Measurements from ENCODE around the gene HNF1B.

The HNF1B gene

DNA sequence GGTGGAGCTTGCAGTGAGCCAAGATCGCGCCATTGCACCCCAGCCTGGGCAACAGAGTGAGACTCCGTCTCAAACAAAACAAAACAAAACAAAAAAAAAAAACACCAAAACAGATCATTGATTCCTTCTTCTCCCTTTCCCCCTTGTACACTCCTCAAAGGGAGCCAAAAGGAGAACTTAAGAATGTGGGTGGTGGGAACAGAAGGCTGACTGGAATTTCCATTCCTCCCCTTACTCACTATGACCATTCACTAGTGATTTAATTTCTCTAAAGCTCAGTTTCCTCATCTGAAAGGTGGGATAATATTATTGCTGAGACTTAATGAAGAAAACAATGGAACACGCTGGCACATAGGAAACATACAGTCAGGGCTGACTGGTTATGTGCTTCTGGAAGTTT lies 17.1 kb upstream of the HNF1B start:
- no peak for DNase-seq (ENCODE audit: low read depth in 2 of 2, low spot score in 1 of 2)

DNA sequence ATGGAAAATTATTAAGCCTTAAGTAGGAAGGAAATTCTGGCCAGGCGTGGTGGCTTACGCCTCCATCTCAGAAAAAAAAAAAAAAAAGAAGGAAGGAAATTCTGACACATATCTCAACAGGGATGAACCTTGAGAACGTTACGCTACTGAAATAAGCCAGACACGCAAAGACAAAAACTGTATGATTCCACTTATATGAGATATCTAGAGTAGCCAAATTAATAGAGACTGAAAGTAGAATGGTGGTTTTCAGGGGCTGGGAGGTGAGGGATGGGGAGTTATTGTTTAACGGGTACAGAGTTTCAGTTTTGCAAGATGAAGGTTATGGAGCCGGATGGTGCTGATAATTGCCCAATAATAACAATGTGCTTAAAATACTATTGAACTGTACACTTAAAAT lies 16.2 kb upstream of the HNF1B start:
- no peak for DNase-seq (ENCODE audit: low read depth in 2 of 2, low spot score in 1 of 2)

DNA sequence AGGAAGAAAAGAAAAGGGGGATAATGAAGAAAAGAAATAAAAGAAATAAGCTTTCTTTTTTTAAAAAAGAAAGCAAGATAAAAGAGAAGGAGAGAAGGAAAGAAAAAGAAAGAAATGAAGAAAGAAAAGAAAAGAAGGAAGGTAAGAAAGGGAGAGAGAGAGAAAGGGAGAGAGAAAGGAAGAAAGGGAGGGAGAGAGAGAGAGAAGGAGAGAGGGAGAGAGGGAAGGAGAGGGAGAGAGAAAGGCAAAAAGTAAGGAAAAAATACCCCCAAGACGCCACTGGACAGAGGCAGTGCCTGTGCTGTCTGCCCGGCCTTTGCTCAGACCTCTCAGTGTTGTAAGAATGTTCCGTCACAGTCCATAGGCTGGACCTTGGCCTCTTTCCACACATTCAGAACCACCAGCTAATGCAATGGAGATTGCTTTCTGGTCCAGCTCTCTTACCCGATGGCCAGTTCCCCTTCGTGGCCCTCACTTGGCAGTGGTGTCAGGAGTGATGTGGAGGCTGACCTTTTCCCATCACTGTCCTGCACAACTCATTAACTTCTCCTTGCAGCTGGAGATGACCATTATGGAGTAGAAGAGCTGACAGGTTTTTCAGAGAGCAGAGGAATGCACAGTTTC lies 14.3 kb upstream of the HNF1B start:
- DNase-seq (ENCODE audit: low read depth in 2 of 2, low spot score in 1 of 2): no peak

DNA sequence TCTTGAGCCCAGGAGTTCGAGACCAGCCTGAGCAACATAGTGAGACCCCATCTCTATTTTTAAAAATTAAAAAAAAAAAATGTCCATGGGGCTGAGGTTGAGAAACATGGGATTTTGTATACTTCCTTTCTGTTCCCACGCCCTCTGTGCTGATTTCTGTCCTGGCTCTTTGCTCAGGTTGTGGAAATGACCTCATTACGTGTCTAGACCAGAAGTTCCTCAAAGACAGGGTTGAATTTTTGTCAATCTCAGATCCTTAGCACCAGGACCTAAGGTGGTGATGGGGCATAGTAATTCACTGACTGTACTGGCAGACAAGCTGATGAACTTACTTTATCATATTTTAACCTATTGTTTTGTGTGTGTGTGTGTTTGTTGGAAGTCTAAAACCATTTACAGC lies 11.2 kb upstream of the HNF1B start:
- no peak for DNase-seq (ENCODE audit: low read depth in 2 of 2, low spot score in 1 of 2)

DNA sequence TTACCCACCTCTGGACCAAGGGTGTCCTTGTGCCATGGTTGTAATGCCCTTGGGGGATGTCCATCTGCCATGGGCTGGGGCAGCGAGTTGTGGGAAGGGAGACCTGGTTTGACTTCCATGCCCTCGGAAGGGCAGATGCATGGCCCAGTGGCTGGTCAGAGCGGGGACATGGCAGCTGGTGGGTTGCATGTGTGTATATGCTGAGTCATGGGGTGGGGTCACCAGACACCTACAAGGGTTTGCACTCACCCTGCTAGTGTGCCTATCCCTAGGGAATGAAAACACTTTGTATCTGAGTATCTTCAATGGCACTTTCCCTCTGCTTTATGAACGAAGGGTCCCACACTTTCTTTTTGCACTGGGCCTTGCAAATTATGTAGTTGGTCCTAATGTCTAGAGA lies 10.6 kb upstream of the HNF1B start:
- DNase-seq (ENCODE audit: low read depth in 2 of 2, low spot score in 1 of 2): no peak

DNA sequence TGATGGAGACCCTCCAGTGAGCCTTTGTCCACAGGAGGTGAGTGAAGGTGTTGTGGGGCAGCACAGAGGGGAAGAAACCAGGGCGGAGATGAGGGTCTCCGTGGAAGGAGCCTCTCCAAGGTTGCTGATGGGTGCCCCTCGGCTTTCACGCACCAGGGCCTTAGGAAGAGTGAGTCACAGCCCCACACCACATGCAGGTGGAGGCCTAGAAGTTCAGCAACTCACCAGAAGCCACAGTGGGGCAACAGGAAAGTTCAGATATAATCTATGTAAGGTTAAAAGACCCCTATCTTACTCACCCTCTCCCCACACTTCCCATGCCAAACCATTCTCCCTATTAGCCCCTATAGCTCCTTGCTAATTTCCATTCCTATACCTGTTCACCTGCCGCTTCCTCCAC lies 9.5 kb upstream of the HNF1B start:
- DNase-seq (ENCODE audit: low read depth in 2 of 2, low spot score in 1 of 2): no peak

DNA sequence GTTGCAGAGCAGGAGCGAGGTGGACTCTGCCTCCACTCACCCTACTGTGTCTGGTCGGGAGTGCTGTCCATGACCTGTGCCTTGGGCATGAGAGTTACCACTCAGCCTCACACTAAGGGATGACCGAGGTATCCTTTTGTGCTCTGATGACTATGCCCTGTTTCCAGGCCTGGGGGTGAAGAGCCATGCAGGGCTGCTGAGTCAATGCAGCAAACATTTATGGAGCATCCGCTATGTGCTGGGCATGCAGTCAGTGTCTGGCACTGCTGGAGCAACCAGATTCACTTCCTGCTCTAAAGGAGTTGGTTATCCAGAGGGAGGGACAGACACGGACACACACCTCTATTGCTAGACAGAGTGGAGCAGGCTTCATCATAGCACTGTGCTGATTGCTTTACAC lies 7.6 kb upstream of the HNF1B start:
- DNase-seq (ENCODE audit: low read depth in 2 of 2, low spot score in 1 of 2): no peak

DNA sequence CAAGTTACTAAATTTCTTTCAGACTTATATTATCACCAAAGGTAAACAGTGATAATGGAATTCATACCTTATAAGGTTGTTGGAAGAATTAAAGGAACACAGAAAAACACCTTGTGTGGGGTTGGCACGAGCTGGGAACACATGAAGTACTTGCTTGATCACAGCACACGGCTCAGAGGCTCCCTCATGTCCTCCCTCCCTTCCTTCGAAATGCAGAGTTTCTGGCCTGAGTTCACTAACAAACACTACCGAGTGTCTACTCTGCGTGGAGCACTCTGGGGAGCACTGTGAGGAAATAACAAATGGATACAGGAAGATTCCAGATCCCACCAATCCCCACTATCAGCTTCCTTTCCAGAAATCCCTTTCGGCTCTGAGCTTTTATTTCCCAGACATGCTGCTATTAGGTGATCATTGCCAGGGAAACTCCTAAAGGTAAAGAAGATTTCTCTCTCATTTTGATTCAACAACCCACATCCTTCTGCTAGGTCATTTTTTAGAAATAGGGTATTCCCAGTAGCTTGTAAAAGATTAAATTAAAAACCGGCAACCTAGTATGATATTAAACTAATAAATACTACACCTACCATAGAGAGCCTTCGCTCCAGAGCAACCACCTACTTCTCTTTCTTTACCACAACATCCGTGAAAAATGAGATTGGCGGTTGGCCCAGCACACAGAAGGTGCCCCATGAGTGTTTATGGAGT lies 6.1 kb upstream of the HNF1B start:
- DNase-seq (ENCODE audit: low read depth in 2 of 2, low spot score in 1 of 2): no peak

DNA sequence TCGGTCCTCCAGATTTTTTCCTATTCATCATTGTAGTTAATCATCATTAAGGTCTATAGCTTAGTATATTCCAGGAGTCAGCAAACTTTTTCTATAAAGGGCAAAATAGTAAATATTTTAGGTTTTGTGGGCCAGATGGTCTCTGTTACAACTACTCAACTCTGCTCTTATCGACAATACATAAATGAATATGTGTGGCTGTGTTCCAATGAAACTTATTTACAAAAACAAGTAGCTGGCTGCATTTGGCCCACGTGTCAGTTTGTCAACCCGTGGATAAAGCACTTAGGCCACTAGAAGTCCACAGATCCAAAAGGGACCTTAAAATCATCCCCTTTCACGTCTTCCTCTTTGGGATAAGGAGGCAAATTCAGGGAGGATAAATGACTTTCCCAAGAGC lies 5.4 kb upstream of the HNF1B start:
- no peak for DNase-seq (ENCODE audit: low read depth in 2 of 2, low spot score in 1 of 2)

DNA sequence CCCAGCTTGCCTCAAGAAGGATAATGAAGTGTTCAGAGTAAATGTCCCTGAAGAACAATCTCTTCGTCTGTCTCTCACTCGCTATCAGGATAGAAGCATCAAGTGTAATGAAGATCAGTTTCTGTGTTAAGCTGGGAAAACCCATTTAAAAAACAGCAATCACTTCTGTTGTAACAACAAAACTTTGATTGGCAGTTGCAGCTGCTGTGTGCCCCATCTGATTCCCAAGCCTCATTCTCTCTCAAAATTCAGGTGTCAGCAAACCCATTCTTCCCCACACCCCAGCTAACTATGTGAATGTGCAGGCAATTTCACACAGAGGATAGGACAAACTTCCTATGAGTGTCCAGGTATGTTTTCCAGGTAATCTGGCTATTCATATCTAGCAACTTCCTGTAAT lies 2.4 kb upstream of the HNF1B start:
- DNase-seq (ENCODE audit: low read depth in 2 of 2, low spot score in 1 of 2): no peak

DNA sequence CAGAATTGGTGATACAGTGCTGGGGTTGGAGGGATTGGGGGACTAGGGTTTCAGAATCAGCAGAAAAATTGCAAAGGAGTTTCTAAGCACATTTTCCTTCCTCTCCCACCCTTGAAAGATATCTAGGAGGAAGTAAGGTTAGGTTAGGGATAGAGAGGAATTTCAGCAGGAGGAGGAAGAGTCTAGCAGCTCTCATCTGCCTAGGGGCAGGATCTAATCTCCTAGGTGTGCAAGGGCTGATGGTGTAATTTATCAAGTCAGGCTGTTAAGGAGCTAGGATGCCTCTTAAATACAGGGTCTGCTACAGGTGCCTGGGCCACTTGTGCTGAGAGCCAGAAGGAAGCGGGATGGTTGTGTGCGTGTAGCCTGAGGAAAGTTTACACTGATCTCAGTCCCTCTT lies 1.8 kb upstream of the HNF1B start:
- DNase-seq (ENCODE audit: low read depth in 2 of 2, low spot score in 1 of 2): no peak

DNA sequence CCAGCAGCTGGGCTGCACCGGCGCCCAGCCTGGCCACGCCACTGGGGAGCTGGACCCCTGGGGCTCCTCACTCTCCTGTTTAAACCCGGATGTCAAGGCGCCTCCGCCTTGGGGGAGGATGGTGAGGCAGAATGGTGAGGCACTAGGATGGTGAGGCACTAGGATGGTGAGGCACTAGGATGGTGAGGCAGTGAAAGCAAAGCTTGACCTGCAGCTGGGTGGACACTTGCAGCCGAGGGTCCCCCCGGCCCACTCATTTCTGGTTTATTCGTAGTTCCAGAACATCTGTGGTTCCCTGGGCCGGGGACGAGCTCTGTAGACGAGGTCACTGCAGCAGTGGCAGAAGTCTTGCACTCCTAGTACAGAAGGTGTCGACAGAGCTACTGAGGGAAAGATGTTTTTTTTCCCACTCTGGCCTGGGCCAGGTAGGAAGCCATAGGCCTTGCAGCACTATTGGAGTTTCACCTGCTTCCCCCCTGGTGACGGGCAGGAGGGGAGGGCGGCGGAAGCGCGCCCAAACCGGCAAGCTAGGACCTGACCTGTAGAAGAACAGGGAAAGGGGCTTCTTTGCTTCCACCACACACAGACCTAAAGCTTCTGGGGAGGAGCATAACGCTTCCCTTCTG lies 1.1 kb upstream of the HNF1B start:
- no peak for DNase-seq (ENCODE audit: low read depth in 2 of 2, low spot score in 1 of 2)

DNA sequence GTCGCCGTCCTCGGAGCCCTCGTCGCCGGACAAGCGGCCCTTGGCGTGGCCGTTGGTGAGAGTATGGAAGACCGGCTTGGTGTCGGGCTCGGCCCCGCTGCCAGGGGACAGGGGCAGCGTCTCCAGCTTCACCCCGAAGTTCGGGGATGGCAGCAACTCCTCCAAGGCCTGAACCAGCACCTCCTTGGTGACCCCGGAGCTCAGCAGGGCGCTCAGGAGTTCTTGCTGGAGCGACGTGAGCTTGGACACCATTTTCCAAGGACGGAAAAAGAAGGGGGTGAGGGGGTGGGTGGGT lies 279 bp downstream of the HNF1B start:
- no peak for DNase-seq (ENCODE audit: low read depth in 2 of 2, low spot score in 1 of 2)

DNA sequence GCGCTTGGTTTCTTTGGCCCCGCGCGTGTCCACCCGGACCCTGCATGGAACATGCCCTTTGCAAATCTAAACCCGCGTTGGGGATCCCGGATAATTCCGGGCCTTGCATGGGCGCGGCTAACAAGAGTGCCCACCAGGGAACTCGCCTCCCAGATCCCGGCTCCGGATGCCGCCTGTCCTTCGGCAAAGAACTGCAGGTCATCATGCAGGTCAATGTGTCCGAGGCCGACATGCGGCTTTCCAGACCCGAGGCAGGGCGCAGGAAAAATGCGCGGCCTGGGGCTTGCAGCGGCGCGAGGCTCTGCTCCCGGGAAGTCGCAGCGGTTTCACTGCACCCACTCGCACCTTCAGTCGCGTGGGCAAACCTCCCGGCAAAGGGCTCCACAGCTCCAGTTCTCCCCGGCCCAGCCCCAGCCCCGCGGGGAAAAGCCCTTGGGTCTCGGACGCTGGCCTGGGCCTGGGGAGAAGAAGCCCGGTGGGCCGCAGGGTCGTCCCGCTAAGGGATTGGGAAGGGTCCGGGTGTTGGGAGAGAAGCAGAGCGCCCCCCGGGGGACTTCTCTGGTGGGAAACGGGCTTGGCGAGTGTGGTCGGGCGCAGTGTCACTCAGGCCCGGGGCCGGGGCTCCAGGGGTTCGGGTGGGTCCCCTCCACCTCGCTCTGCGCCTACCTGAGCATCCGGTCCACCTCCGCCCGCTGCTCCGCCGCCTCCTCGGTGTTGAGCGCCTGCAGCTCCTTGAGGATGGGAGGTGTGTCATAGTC lies 805 bp downstream of the HNF1B start:
- no peak for DNase-seq (ENCODE audit: low read depth in 2 of 2, low spot score in 1 of 2)

DNA sequence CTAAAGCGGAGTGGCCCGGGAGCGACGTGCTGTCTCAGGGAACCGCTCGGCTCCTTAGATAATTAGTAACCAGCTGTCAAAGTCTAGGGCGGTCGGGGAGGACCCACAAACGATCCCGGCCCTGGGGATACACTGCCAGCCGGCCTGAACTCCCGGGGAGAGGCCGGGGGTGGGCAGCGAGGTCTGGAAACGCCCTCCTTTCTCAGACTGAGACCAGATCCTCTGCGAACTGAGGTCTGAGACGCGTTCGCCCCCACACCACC lies 1.3 kb downstream of the HNF1B start:
- no peak for DNase-seq (ENCODE audit: low read depth in 2 of 2, low spot score in 1 of 2)

DNA sequence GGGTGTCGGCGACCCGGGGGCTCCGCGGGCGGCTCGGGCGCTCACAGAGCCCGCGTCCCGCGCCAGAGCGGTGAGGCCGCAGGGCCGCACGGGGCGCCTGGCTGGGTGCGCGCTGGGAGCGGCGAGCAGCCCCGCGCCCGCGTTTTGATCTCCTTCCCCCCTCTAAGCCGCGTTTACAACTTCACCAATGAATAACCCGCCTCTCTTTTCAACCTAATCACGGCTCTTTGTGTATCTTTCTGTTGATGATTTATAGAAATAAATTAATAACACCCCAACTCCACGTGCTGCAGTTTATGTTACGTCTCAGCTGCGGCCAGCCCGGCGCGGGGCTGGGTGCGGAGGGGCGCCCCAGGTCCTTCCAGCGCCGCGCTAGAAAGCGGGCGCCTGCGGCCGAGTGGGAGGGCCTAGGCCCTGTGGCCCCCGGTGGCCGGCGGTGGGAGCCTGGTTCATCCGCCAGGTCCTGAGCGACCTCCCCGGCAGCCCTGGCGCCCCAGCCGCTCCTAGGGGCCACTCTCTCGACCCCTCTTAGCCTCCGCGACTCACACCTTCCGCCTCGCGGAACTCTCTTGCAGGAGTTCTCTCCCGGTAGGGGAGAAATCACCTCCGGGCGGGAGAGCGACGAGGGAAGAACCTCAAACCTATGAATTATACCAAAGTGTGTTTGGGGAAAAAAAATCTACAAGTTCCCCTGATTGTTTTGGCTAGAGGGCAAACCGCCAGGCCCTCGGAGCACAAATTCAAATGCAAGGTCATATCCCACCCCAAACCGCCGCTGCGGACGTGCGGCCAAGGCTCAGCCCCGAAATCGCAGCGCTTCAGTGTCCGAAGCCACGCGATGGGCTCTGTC lies 1.9 kb downstream of the HNF1B start:
- DNase-seq (ENCODE audit: low read depth in 2 of 2, low spot score in 1 of 2): no peak

DNA sequence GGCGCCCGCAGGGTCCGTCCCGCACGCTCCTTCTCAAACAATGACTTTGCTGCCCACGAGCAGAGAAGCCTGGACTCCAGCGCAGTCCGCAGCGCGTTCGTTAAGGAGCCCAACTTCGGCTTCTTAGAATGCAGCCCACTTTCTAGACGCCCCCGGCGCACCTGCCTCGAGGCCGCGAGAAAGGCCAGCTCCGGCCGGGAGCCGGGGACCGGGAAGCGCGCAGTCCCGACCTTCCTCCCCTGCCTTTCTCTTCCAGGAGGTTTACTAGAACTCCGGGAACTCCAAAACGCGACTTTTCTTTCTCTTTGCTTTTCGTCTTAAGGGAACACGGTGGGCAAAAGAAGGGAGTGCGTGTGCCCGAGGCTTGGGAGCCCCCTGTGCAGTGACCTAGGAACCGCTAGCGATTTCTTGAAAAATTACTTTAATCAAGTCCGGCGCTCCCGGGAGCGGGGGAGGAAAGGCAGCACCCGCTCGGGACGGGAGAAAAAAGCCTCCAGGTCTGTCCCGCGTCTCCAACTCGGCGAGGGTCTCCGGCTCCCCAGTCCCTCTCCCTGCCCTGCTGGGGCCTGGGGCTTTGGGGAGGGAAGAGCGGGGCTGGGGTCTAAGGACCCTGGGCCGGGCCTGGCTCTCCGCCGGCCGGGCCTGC lies 2.6 kb downstream of the HNF1B start:
- DNase-seq (ENCODE audit: low read depth in 2 of 2, low spot score in 1 of 2): no peak

DNA sequence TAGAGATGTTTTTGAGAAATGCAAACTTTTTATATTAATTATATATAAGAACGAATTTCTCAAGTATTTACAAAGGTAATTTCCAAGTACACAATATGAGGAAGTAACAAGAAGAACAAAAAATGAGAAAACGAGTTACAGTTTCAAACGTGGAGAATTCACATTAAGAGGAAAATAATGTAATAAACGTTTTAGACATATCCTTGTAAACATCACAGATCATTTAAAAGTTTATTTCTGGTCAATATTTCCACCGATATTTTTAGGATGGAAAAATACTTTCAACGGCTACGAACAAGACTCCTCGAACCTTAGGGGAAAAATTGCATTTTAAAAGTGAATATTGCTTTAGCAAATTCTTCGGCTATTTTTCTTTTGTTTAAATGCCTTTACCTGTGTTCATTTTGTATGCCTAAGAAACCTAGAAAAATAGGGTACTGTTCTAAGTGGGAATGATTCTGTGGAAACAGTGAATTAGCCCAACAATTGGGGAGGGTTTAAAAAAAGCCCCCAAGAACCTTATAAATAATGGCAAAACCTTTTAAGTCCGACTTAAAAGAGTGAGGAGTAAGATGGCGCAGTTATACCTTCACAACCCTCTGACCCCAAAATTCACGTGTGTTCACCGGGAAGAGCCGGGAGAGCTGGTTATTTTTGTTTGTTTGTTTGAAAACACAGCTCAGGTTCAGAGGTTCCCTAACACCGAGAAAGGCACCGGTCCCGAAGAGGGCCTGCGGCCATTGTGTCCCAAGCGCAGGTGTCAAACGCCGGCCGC lies 3.3 kb downstream of the HNF1B start:
- no peak for DNase-seq (ENCODE audit: low read depth in 2 of 2, low spot score in 1 of 2)

DNA sequence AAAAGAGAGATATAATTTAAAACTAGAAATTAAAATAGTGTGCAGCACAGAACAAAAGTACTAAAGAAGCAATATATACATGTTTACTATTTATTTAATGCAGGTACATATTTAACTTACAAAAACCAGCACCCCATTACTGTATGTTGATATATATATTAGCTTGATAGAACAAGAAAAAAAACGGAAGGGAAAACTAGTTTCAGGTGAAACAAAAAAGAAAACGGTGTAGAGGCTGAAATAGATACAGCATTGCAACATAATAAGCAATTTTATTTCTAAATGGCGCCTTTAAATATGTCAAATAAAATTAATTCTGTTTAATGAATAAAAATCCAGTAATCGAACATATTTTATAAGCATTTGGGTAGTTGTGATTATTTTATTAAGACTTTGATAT lies 3.9 kb downstream of the HNF1B start:
- DNase-seq (ENCODE audit: low read depth in 2 of 2, low spot score in 1 of 2): no peak

DNA sequence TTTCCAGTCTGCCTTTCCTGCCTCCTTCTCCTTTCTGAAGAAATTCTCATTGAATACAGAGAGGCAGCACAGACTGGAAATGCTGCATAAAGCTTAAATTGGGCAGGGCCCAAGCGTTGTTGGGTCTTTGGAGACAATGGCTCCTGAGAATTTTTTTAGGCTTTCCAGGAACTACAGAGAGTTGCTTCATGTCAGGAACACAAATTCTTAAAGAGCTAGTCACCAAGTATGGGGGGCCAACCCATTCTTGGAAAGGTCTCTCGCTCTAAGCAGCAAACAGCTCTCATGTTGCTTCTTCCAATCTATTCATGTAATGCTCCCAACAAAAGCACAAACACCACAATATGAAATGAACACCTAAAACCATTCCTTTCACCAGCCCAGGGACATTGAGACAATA lies 6.9 kb downstream of the HNF1B start:
- DNase-seq (ENCODE audit: low read depth in 2 of 2, low spot score in 1 of 2): no peak
